Gastrocnemius medialis (tissue), 4 donors: ENCODE results near the gene ERBIN. TPM values are rescaled to one million over a fixed set of nuclear protein-coding genes. Genes with fewer than 3 reads are reported as not detected.

Experiments used
- ATAC-seq, 2 donors: fragments of 150-250 bp; one replicate each; pipeline ENCODE4 v1.9.1; 2016
- DNase-seq, 2 donors: peaks; one replicate each; pipeline ENCODE4 v3.0.0-alpha.2; 2019
- H3K27ac ChIP-seq, 4 donors: fragments of 200-600 bp; sonication (generic); 1 replicate in 1 of 4; 2 replicates in 3 of 4; pipeline ENCODE4 v1.5.1; 2016 to 2018; ENCODE audit warnings: mild to moderate bottlenecking in 2 of 4, moderate library complexity in 1 of 4
- H3K27me3 ChIP-seq, 3 donors: fragments of 200-600 bp; sonication (generic) in 2 of 3; 1 replicate in 1 of 3; 2 replicates in 2 of 3; pipeline versions ENCODE4 v1.5.1 to v1.6.0; 2016 to 2019; ENCODE audit warnings: mild to moderate bottlenecking in 1 of 3, moderate library complexity in 1 of 3
- H3K36me3 ChIP-seq, 2 donors: fragments of 200-600 bp; sonication (generic) in 1 of 2; one replicate each; pipeline ENCODE4 v1.5.1; 2017 to 2018
- H3K4me1 ChIP-seq, 2 donors: fragments of 200-600 bp; sonication (generic) in 1 of 2; one replicate each; pipeline ENCODE4 v1.5.1; 2016 to 2017; ENCODE audit warnings: mild to moderate bottlenecking in 2 of 2
- H3K4me3 ChIP-seq, 4 donors: fragments of 200-600 bp; sonication (generic) in 3 of 4; 1 replicate in 1 of 4; 2 replicates in 3 of 4; pipeline ENCODE4 v1.5.1; 2016 to 2019; ENCODE audit warnings: mild to moderate bottlenecking in 2 of 4
- H3K9me3 ChIP-seq, 3 donors: fragments of 200-600 bp; sonication (generic) in 2 of 3; 1 replicate in 1 of 3; 2 replicates in 2 of 3; pipeline ENCODE4 v1.5.1; 2016 to 2019
- CTCF ChIP-seq, 5 experiments: fragments of 450-650 bp in 3 of 5; fragments of 200-600 bp in 2 of 5; sonication (generic) in 2 of 5; IDR thresholded peaks in 4 of 5; conservative IDR thresholded peaks in 1 of 5; 1 replicate in 4 of 5; 2 replicates in 1 of 5; pipeline ENCODE4 v1.5.1; 2016 to 2019; ENCODE audit warnings: antibody characterized with exemption in 5 of 5, mild to moderate bottlenecking in 3 of 5, moderate library complexity in 3 of 5
- POLR2A ChIP-seq, 2 donors: fragments of 450-650 bp; IDR thresholded peaks; one replicate each; pipeline ENCODE4 v1.6.1; 2017; ENCODE audit warnings: antibody characterized with exemption in 2 of 2, mild to moderate bottlenecking in 2 of 2, moderate library complexity in 2 of 2
- in situ Hi-C, 4 donors: fragments of 200-750 bp; cut with MboI; loops; one replicate each; pipeline versions ENCODE4 v1.15.0 to v1.8.0; 2017; ENCODE audit warnings: low sequenced_read_pairs in 4 of 4
- intact Hi-C: fragments of 100-400 bp; cut with DNase I; formaldehyde crosslinking; loops from one replicate; pipeline ENCODE4 v1.15.1; 2023; ENCODE audit warnings: low total_unique reads
- total RNA-seq, 4 donors: library from RNA; depleted of rRNA; stranded (reverse); fragments of >200 nt; gene quantifications; one replicate each; pipeline versions ENCODE4 v1.1.0 to v1.2.3, GENCODE V29; 2016

ERBIN gene
- total RNA-seq, 4 donors from 2014 or later = 35.1 to 42.0 (median 38.7) TPM

GRCh38 chr5:65999061-65999723 lies 72.8 kb downstream of the ERBIN start:
- H3K4me1 ChIP-seq = no peaks in the 10 kb centered on the region
- no peaks in the 10 kb centered on the region for H3K9me3 ChIP-seq
- in situ Hi-C loops = no loop called here
- H3K27me3 ChIP-seq = no peaks in the 10 kb centered on the region
- TF ChIP-seq POLR2A (IDR thresholded peaks at IDR 0.05) (no peak), CTCF (IDR thresholded peaks at IDR 0.05 in 4 of 5, conservative IDR thresholded peaks at IDR 0.05 in 1 of 5) (no peak)
- no peak overlapping the region for H3K4me3 ChIP-seq
- no peak for ATAC-seq
- intact Hi-C loops = no loop called here
- H3K27ac ChIP-seq = no peak overlapping the region
- no peak for DNase-seq
- peaks cover 0 to 11% of the 10 kb centered on the region in 2 donors for H3K36me3 ChIP-seq

GRCh38 chr5:66001952-66002351 lies 75.6 kb downstream of the ERBIN start:
- H3K27ac ChIP-seq = no peak overlapping the region
- H3K27me3 ChIP-seq = no peaks in the 10 kb centered on the region
- no peak overlapping the region for H3K4me3 ChIP-seq
- intact Hi-C loops = no loop called here
- H3K9me3 ChIP-seq = no peaks in the 10 kb centered on the region
- no peaks in the 10 kb centered on the region for H3K4me1 ChIP-seq
- DNase-seq (no peak), ATAC-seq (no peak)
- in situ Hi-C loops = no loop called here
- no peak for TF ChIP-seq CTCF (IDR thresholded peaks at IDR 0.05 in 4 of 5, conservative IDR thresholded peaks at IDR 0.05 in 1 of 5)
- no peak for TF ChIP-seq POLR2A (IDR thresholded peaks at IDR 0.05)
- H3K36me3 ChIP-seq = no peaks in the 10 kb centered on the region

- no peaks in the 10 kb centered on the region for H3K36me3 ChIP-seq
- H3K27ac ChIP-seq = no peak overlapping the region
- TF ChIP-seq POLR2A (IDR thresholded peaks at IDR 0.05) = no peak
- ATAC-seq (no peak), DNase-seq (no peak)
- H3K9me3 ChIP-seq = no peaks in the 10 kb centered on the region
- no peak overlapping the region for H3K4me3 ChIP-seq
- no peaks in the 10 kb centered on the region for H3K27me3 ChIP-seq
- in situ Hi-C loops (no loop called here), intact Hi-C loops (no loop called here)
- H3K4me1 ChIP-seq = no peaks in the 10 kb centered on the region
Measured at GRCh38 chr5:66002415-66002814, 76.0 kb downstream of the ERBIN start.

- in situ Hi-C loops = no loop called here
- no peaks in the 10 kb centered on the region for H3K36me3 ChIP-seq
- DNase-seq = no peak
Measured at GRCh38 chr5:66004216-66004615, 77.8 kb downstream of the ERBIN start.

GRCh38 chr5:66009277-66009676 lies 82.9 kb downstream of the ERBIN start:
- TF ChIP-seq POLR2A (IDR thresholded peaks at IDR 0.05) = no peak
- no peak for TF ChIP-seq CTCF (IDR thresholded peaks at IDR 0.05 in 4 of 5, conservative IDR thresholded peaks at IDR 0.05 in 1 of 5)
- Histone ChIP-seq H3K27ac (no peak overlapping the region), H3K4me3 (no peak overlapping the region), H3K4me1 (peaks cover 13% of the 10 kb centered on the region in 2 donors), H3K36me3 (no peaks in the 10 kb centered on the region), H3K9me3 (no peaks in the 10 kb centered on the region), H3K27me3 (no peaks in the 10 kb centered on the region)
- intact Hi-C loops = no loop called here
- ATAC-seq (no peak), DNase-seq (no peak)
- in situ Hi-C loops = no loop called here

More at GRCh38 chr5:66004216-66004615, 77.8 kb downstream of the ERBIN start:
- TF ChIP-seq CTCF (IDR thresholded peaks at IDR 0.05 in 4 of 5, conservative IDR thresholded peaks at IDR 0.05 in 1 of 5) (no peak), POLR2A (IDR thresholded peaks at IDR 0.05) (no peak)
- no peaks in the 10 kb centered on the region for H3K27me3 ChIP-seq
- H3K4me1 ChIP-seq = peaks cover 0 to 3% of the 10 kb centered on the region in 2 donors
- H3K27ac ChIP-seq = no peak overlapping the region
- ATAC-seq = no peak
- no peak overlapping the region for H3K4me3 ChIP-seq
- intact Hi-C loops = no loop called here
- H3K9me3 ChIP-seq = no peaks in the 10 kb centered on the region
